K562 (cell line): Measurements from ENCODE around the gene C19orf44. TPM values are rescaled to one million over a fixed set of nuclear protein-coding genes. Genes with fewer than 3 reads are reported as not detected.
"Not testable (repeated sequence)": the region's sequence is repeated elsewhere in the genome, so short reads cannot be mapped to it uniquely, and the experiment has no call there.

Experiments
- ATAC-seq: fragments of 200-7000 bp; cut with Tn5 transposase; 3 replicates; pipeline ENCODE4 v1.9.1; 2020; ENCODE audit warnings: moderate library complexity
- BruUV-seq: library from RNA; stranded (reverse); fragments of 400-500 nt; replicated peaks from 2 replicates; lab custom pipeline; 2021; lab: Mats Ljungman, UMichigan
- CTCF ChIA-PET: fragments of 300-600 bp; formaldehyde crosslinking; extraction: SDS; loops from one replicate; lab custom pipeline; 2021; ENCODE audit warnings: low intra/inter-chr PET ratio; lab: Yijun Ruan, JAX
- POLR2A ChIA-PET: fragments of 300-600, 350-650 bp; sonication (Branson Sonifier 250); formaldehyde crosslinking; extraction: SDS; loops from one replicate; lab custom pipeline; 2021; ENCODE audit warnings: antibody characterized with exemption, inconsistent platforms; lab: Yijun Ruan, JAX
- DNase-seq, 4 experiments: peaks; one replicate each; pipeline versions ENCODE4 v3.0.0 to v3.0.0-alpha.2; 2011 to 2018; ENCODE audit warnings: low spot score in 3 of 4, mixed read lengths in 3 of 4; ENCODE audit errors: extremely low read depth in 1 of 4
- FAIRE-seq: peaks from 2 replicates; lab custom pipeline; 2011; peaks lifted over from hg19 to GRCh38; lab: Jason Lieb, UNC
- H2AFZ ChIP-seq: 2 replicates; pipeline ENCODE4 v1.6.0; 2011; ENCODE audit warnings: low read depth, low read length, control low read depth, inconsistent platforms
- H3K27ac ChIP-seq: fragments of 200-600 bp; 3 replicates; pipeline ENCODE4 v1.8.0; 2011; ENCODE audit warnings: low read depth, mild to moderate bottlenecking, control low read depth, inconsistent platforms, low read length, moderate library complexity, mixed read lengths; ENCODE audit errors: extremely low read depth
- H3K27me3 ChIP-seq, 2 experiments: fragments of 300-600 bp in 1 of 2; 2 replicates in 1 of 2; 3 replicates in 1 of 2; pipeline versions ENCODE4 v1.6.0 to v1.8.0; 2011; ENCODE audit warnings: inconsistent platforms in 2 of 2, low read length in 2 of 2, mild to moderate bottlenecking in 1 of 2, mixed read lengths in 1 of 2, moderate library complexity in 1 of 2; ENCODE audit not compliant: control insufficient read depth in 2 of 2, insufficient read depth in 2 of 2
- H3K36me3 ChIP-seq: fragments of 300-600 bp; 3 replicates; pipeline ENCODE4 v1.8.0; 2011; ENCODE audit warnings: mild to moderate bottlenecking, low read length, inconsistent platforms; ENCODE audit not compliant: control insufficient read depth, insufficient read depth
- H3K4me1 ChIP-seq, 2 experiments: fragments of 200-600 bp in 1 of 2; replicated peaks in 1 of 2; 2 replicates in 1 of 2; 3 replicates in 1 of 2; pipeline versions ENCODE4 v1.5.1 to v1.8.0; 2011; ENCODE audit warnings: inconsistent platforms in 2 of 2, low read length in 2 of 2, mild to moderate bottlenecking in 1 of 2, mixed read lengths in 1 of 2, moderate library complexity in 1 of 2; ENCODE audit not compliant: control insufficient read depth in 2 of 2, insufficient read depth in 2 of 2
- H3K4me2 ChIP-seq: 2 replicates; pipeline ENCODE4 v1.6.1; 2011; ENCODE audit warnings: low read length, control low read depth, inconsistent platforms, mixed read lengths; ENCODE audit not compliant: insufficient read depth
- H3K4me3 ChIP-seq: fragments of 200-600 bp; sonication (generic), shearing (Covaris generic); 2 replicates; pipeline ENCODE4 v1.5.1; 2016; ENCODE audit warnings: control low read depth, inconsistent platforms
- H3K79me2 ChIP-seq: fragments of 200-600 bp; 3 replicates; pipeline ENCODE4 v1.8.0; 2011; ENCODE audit warnings: low read length, inconsistent platforms; ENCODE audit not compliant: control insufficient read depth, insufficient read depth
- H3K9ac ChIP-seq, 2 experiments: 2 replicates each; pipeline versions ENCODE4 v1.6.0 to v1.6.1; 2011; ENCODE audit warnings: low read depth in 2 of 2, low read length in 2 of 2, control low read depth in 1 of 2, inconsistent platforms in 1 of 2, mild to moderate bottlenecking in 1 of 2, mixed read lengths in 1 of 2; ENCODE audit not compliant: insufficient read depth in 1 of 2
- H3K9me1 ChIP-seq: one replicate; pipeline ENCODE4 v1.6.0; 2011; ENCODE audit warnings: inconsistent platforms, mild to moderate bottlenecking, low read length, moderate library complexity; ENCODE audit not compliant: control insufficient read depth, insufficient read depth
- H3K9me3 ChIP-seq: replicated peaks from 2 replicates; pipeline ENCODE4 v1.5.1; 2011; ENCODE audit warnings: low read depth, low read length, inconsistent platforms; ENCODE audit not compliant: control insufficient read depth, insufficient read depth
- H4K20me1 ChIP-seq: replicated peaks from 2 replicates; pipeline ENCODE4 v1.6.1; 2011; ENCODE audit warnings: low read length, inconsistent platforms, mixed read lengths; ENCODE audit not compliant: control insufficient read depth, insufficient read depth
- ASH1L ChIP-seq: fragments of 450-650 bp; IDR thresholded peaks from 2 replicates; pipeline ENCODE4 v1.6.1; 2018; ENCODE audit warnings: borderline replicate concordance, mild to moderate bottlenecking, low read depth; ENCODE audit not compliant: partially characterized antibody
- BCOR ChIP-seq: fragments of 450-650 bp; IDR thresholded peaks from 2 replicates; pipeline ENCODE4 v1.6.1; 2016
- C11orf30 ChIP-seq: fragments of 450-650 bp; IDR thresholded peaks from 2 replicates; pipeline ENCODE4 v1.6.1; 2016; ENCODE audit warnings: low read depth, mild to moderate bottlenecking
- CBFA2T3 ChIP-seq: fragments of 450-650 bp; IDR thresholded peaks from 2 replicates; pipeline ENCODE4 v1.6.1; 2017
- EGR1 ChIP-seq: fragments of 450-650 bp; conservative IDR thresholded peaks from 2 replicates; pipeline ENCODE4 v1.6.1; 2017; ENCODE audit warnings: mild to moderate bottlenecking
- ETV1 ChIP-seq: fragments of 450-650 bp; conservative IDR thresholded peaks from 2 replicates; pipeline ENCODE4 v1.6.1; 2016; ENCODE audit warnings: missing genetic modification characterization, control low read depth, low read depth, missing compliant biosample characterization
- HNRNPUL1 ChIP-seq: fragments of 200-400 bp; formaldehyde crosslinking; IDR thresholded peaks from 2 replicates; pipeline ENCODE4 v1.6.1; 2017; ENCODE audit warnings: low read length
- LEF1 ChIP-seq: fragments of 450-650 bp; IDR thresholded peaks from 2 replicates; pipeline ENCODE4 v1.6.1; 2016; ENCODE audit warnings: mild to moderate bottlenecking
- NFE2 ChIP-seq: IDR thresholded peaks from 2 replicates; pipeline ENCODE4 v1.6.1; 2014; ENCODE audit warnings: antibody characterized with exemption, low read depth
- RBM15 ChIP-seq: fragments of 200-400 bp; formaldehyde crosslinking; IDR thresholded peaks from 2 replicates; pipeline ENCODE4 v1.6.1; 2018; ENCODE audit warnings: mild to moderate bottlenecking, low read length, moderate library complexity; ENCODE audit not compliant: insufficient read depth
- RFX7 ChIP-seq: fragments of 250-450 bp; sonication (Bioruptor Pico); IDR thresholded peaks from 2 replicates; pipeline ENCODE4 v1.5.1; 2021; ENCODE audit warnings: mild to moderate bottlenecking
- SMARCA4 ChIP-seq: fragments of 450-650 bp; IDR thresholded peaks from 2 replicates; pipeline ENCODE4 v1.6.1; 2016
- SP1 ChIP-seq: sonication (generic); formaldehyde crosslinking; IDR thresholded peaks from 2 replicates; pipeline ENCODE4 v1.8.1; 2022; ENCODE audit warnings: mild to moderate bottlenecking, missing genetic modification reagents
- ZNF316 ChIP-seq: fragments of 450-650 bp; IDR thresholded peaks from 2 replicates; pipeline ENCODE4 v1.6.1; 2016
- ZNF354B ChIP-seq: fragments of 250-450 bp; sonication (Bioruptor Pico); IDR thresholded peaks from 2 replicates; pipeline ENCODE4 v1.4.0; 2020
- ZNF551 ChIP-seq: fragments of 250-450 bp; sonication (Bioruptor Pico); IDR thresholded peaks from 2 replicates; pipeline ENCODE4 v1.5.0; 2021; ENCODE audit warnings: mild to moderate bottlenecking, moderate library complexity
- WGBS: fragments of 100-300 bp; shearing (Covaris generic); methylation state at CpG from one replicate; pipeline ENCODE4 v1.1.6; 2016; ENCODE audit warnings: low coverage, mixed read lengths; ENCODE audit not compliant: insufficient coverage; ENCODE audit errors: missing lambda C conversion rate; 5-methylcytosine and 5-hydroxymethylcytosine counted together
- in situ Hi-C: fragments of 300-500 bp; cut with MboI; formaldehyde crosslinking; loops from 4 replicates; pipeline ENCODE4 v1.15.0; 2018; ENCODE audit warnings: inconsistent platforms, mixed read lengths
- intact Hi-C: fragments of 100-400 bp; cut with micrococcal nuclease; formaldehyde crosslinking; loops from 2 replicates; pipeline ENCODE4 v1.14.2; 2022
- polyA plus RNA-seq, 8 experiments: library from polyadenylated mRNA; depleted of rRNA in 4 of 8; stranded (reverse) in 5 of 8; unstranded in 3 of 8; fragments of >200 nt; fragmentation: Nextera tagmentation in 2 of 8; fragmentation: Illumina TruSeq in 1 of 8; extraction: Ambion mirVana in 2 of 8; extraction: Trizol in 1 of 8; gene quantifications; 2 replicates each; pipeline versions ENCODE4 v1.2.1 to v1.2.3, GENCODE V29; 2011 to 2014; ENCODE audit warnings: inconsistent platforms in 1 of 8, missing spikeins in 1 of 8
- total RNA-seq, 7 experiments: library from RNA; depleted of rRNA in 6 of 7; stranded (reverse); fragments of >200 nt in 6 of 7; fragmentation: Illumina TruSeq in 2 of 7; extraction: Trizol in 2 of 7; gene quantifications; 2 replicates each; pipeline versions ENCODE4 v1.2.1 to v1.2.3, GENCODE V29; 2011 to 2021; ENCODE audit warnings: low replicate concordance in 1 of 7
- TF ChIP-seq, protein P1 (sequence below): sonication (generic); formaldehyde crosslinking; IDR thresholded peaks from 2 replicates; pipeline ENCODE4 v1.8.1; 2023; ENCODE audit warnings: missing genetic modification reagents, mild to moderate bottlenecking, borderline replicate concordance
- TF ChIP-seq, protein P2 (sequence below): sonication (generic); formaldehyde crosslinking; IDR thresholded peaks from 2 replicates; pipeline ENCODE4 v1.4.0; 2020; ENCODE audit warnings: mild to moderate bottlenecking, missing genetic modification reagents

Gene C19orf44
- total and polyA plus RNA-seq, 9 of the 15 experiments (the other 6 are each of a cell fraction or from before 2014, with no cell fraction given): 0.41 to 7.7 (median 3.5) TPM

DNA sequence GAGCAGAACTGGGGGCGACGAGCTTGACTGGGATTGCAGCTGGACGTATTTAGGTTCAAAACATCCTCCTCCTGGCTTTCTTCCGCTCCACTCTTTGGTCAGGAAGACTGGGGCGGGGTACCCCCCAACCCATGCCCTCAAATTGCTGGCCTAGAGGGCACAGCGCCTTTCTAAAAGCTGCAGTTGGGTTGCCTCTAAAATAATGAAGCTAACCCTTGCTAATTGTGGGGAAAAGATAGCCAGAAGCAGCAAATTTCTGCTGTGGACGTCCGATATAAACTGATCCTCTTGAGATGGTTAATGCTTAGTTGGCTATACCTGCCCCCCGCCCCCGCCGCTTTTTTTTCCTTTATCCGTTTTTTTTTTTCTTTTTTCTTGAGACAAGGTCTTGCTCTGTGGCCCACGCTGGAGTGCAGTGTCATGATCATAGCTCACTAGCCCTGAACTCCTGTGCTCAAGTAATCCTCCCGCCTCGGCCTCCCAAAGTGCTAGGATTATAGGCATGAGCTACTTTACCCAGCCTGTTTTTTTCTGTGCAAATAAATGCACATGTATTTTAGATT, 46.8 kb downstream of the C19orf44 start (continued):
- TF ChIP-seq SP1 (CRISPR knock-in tag) (0 out of 2 replicates have a peak, but pooled peaks have one; percentile 29), ETV1 (0 out of 2 replicates have a peak, but pooled peaks have one; percentile 25), EGR1 (peak; percentile 70), HNRNPUL1 (no peak), ZNF354B (CRISPR knock-in tag) (no peak), SMARCA4 (0 out of 2 replicates have a peak, but pooled peaks have one; percentile 24), ZNF551 (CRISPR knock-in tag) (no peak), RBM15 (no peak), ZNF316 (peak; percentile 82), NFE2 (peak; percentile 73), BCOR (peak; percentile 46; the same call in 1 of the 2 replicates), CBFA2T3 (0 out of 2 replicates have a peak, but pooled peaks have one; percentile 11), LEF1 (no peak), RFX7 (CRISPR knock-in tag) (no peak), ASH1L (no peak), C11orf30 (peak; percentile 45; the same call in 1 of the 2 replicates)
- TF ChIP-seq, protein P1, sequence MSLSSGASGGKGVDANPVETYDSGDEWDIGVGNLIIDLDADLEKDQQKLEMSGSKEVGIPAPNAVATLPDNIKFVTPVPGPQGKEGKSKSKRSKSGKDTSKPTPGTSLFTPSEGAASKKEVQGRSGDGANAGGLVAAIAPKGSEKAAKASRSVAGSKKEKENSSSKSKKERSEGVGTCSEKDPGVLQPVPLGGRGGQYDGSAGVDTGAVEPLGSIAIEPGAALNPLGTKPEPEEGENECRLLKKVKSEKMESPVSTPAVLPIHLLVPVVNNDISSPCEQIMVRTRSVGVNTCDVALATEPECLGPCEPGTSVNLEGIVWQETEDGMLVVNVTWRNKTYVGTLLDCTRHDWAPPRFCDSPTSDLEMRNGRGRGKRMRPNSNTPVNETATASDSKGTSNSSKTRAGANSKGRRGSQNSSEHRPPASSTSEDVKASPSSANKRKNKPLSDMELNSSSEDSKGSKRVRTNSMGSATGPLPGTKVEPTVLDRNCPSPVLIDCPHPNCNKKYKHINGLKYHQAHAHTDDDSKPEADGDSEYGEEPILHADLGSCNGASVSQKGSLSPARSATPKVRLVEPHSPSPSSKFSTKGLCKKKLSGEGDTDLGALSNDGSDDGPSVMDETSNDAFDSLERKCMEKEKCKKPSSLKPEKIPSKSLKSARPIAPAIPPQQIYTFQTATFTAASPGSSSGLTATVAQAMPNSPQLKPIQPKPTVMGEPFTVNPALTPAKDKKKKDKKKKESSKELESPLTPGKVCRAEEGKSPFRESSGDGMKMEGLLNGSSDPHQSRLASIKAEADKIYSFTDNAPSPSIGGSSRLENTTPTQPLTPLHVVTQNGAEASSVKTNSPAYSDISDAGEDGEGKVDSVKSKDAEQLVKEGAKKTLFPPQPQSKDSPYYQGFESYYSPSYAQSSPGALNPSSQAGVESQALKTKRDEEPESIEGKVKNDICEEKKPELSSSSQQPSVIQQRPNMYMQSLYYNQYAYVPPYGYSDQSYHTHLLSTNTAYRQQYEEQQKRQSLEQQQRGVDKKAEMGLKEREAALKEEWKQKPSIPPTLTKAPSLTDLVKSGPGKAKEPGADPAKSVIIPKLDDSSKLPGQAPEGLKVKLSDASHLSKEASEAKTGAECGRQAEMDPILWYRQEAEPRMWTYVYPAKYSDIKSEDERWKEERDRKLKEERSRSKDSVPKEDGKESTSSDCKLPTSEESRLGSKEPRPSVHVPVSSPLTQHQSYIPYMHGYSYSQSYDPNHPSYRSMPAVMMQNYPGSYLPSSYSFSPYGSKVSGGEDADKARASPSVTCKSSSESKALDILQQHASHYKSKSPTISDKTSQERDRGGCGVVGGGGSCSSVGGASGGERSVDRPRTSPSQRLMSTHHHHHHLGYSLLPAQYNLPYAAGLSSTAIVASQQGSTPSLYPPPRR (CRISPR knock-in tag): no peak
- TF ChIP-seq, protein P2, sequence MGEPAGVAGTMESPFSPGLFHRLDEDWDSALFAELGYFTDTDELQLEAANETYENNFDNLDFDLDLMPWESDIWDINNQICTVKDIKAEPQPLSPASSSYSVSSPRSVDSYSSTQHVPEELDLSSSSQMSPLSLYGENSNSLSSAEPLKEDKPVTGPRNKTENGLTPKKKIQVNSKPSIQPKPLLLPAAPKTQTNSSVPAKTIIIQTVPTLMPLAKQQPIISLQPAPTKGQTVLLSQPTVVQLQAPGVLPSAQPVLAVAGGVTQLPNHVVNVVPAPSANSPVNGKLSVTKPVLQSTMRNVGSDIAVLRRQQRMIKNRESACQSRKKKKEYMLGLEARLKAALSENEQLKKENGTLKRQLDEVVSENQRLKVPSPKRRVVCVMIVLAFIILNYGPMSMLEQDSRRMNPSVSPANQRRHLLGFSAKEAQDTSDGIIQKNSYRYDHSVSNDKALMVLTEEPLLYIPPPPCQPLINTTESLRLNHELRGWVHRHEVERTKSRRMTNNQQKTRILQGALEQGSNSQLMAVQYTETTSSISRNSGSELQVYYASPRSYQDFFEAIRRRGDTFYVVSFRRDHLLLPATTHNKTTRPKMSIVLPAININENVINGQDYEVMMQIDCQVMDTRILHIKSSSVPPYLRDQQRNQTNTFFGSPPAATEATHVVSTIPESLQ: no peak
- TF ChIP-seq, all 486 proteins: peak for 18

DNA sequence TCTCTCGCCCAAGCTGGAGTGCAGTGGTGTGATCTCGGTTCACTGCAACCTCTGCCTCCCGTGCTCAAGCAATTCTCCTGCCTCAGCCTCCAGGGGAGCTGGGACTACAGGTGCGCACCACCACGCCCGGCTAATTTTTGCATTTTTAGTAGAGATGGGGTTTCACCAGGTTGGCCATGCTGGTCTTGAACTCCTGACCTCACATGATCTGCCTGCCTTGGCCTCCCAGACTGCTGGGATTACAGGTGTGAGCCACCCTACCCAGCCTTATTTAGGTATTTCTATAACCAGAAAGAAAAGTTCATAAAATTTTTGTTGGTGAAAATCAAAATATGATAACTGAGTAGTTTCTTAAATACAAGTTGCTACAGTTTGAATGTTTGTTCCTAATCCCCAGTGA, 47.5 kb downstream of the C19orf44 start:
- CTCF ChIA-PET, DNase-seq, H4K20me1 ChIP-seq, FAIRE-seq, H3K9me1 ChIP-seq, H2AFZ ChIP-seq, BruUV-seq, ATAC-seq, H3K9me3 ChIP-seq, H3K27ac ChIP-seq, H3K27me3 ChIP-seq, H3K4me2 ChIP-seq, in situ Hi-C loops: not testable (repeated sequence)
- Histone ChIP-seq H3K4me3 (peak overlapping the region; percentile 91), H3K9ac (peak overlapping the region in 1 of 2 experiments; percentile 90; a peak in 2 of 4 replicates), H3K4me1 (peaks cover 5 to 10% of the 10 kb centered on the region in 2 experiments; a peak in 4 of 5 replicates), H3K36me3 (peaks cover 28% of the 10 kb centered on the region; the same call in 2 of the 3 replicates), H3K79me2 (peaks cover 56% of the 10 kb centered on the region)
- WGBS: 52% methylated on average over 6 of the region's 6 CpGs
- POLR2A ChIA-PET: interaction anchor here (0.7 to 1.3 kb wide), 5 partner anchors 8 to 97 kb away, joined by 3 to 4 read pairs (median 3); no protein-coding TSS in a partner anchor
- intact Hi-C loops: loop anchor here (1.0 to 10.0 kb wide), 2 partner anchors 28 to 81 kb away; partner anchors contain the start of gene MED26
